Medulla oblongata (tissue), 1 donor: ENCODE results near the gene KIAA0825.

Experiments used
- DNase-seq: peaks from one replicate; pipeline ENCODE4 v3.0.0-alpha.2; 2015; ENCODE audit errors: extremely low spot score

Gene KIAA0825

GRCh38 chr5:94244921-94245320 lies 373.5 kb downstream of the KIAA0825 start:
- no peak for DNase-seq

GRCh38 chr5:94243612-94244011 lies 374.8 kb downstream of the KIAA0825 start:
- DNase-seq, result no peak

DNA sequence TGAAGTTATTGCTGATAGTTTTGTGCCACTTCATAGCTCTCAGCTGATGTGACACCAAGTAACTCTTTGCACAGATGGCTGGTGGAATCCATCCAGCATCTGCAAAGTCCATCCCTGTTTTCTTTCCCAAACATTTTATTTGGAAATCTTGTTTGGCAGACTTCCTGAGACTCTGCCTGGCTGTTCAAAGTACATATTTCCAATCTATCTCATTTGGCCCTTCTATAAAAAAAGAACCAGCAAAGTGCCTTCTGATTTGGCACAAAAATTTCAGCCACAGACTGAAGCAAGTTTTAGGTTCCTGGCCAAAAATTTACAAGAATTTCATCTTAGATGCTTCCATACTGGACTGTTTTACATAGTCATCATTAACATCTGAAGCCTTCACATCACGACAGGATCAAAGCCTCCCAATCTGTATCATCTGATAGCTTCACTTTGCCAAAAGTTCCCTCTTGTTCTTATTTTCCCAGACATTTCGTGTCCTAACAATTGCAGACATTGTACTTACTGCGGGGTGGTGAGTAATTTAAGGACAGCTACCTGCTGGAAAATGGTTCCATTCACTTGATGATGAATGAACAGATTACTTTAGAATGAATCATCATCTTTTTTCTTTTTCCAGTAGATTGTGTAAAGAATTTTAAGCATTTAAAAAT lies 377.3 kb downstream of the KIAA0825 start:
- DNase-seq, result no peak

- DNase-seq, result no peak
Measured at GRCh38 chr5:94240596-94240992, 377.8 kb downstream of the KIAA0825 start.

- no peak for DNase-seq
Measured at GRCh38 chr5:94240134-94240533, 378.3 kb downstream of the KIAA0825 start.

DNA sequence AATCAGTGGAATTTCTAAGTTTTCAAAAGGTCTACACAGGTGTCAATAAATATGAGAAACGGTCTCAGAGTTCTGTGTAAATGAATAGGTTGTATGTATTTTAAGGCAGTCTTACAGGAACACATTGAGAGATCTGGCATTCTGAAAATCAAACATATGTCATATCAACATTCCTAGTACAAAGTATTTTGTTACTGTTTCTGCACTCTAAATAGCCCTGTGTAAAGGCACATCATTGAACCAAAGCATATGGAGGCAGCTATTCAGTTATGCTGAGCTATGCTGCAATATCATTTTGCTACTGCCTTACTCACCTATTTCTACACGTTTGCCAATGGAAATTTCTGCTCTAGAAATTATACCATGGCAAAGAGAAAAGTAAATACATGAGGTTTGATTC lies 379.1 kb downstream of the KIAA0825 start:
- no peak for DNase-seq

- no peak for DNase-seq
Measured at GRCh38 chr5:94234987-94235386, 383.4 kb downstream of the KIAA0825 start.

- no peak for DNase-seq
Measured at GRCh38 chr5:94228791-94229190, 389.6 kb downstream of the KIAA0825 start.

DNA sequence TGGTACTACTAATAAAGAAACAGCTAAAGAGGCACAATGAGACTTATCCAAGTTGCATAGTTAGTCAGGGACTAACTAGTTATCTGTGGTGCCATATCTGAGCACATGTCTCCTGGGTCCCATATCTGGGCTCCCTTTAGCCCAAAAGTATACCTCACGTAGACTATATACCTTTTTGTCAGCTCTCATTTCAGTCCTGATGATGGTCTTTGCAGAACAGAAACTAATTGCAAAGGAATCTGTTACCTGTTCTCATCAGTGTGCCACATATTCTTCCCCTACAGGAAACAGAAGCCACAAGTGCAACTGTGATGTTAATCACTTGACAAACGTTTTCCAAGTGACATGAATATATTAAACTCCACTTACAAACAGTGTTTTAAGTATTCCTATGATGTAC lies 395.2 kb downstream of the KIAA0825 start:
- DNase-seq, result no peak

DNA sequence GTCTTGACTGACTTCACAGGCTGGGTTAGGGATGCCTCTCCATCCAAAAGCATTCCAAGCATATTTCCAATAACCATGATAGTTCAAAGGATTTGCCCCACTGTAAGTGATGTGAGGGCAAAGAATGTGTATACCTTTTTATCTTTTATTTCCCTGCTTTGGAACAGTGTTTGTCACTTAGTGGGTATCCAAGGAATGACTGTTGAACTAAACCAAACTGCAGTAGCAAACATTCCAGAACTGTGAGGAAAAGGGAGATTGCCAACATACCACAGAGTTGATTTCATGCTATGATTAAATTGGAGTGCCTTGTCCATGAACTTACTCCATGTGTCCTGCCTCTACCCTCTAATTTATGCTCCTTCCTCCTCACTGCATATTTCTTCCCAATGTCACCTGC lies 400.0 kb downstream of the KIAA0825 start:
- DNase-seq, result no peak

GRCh38 chr5:94217745-94218144 lies 400.7 kb downstream of the KIAA0825 start:
- no peak for DNase-seq

DNA sequence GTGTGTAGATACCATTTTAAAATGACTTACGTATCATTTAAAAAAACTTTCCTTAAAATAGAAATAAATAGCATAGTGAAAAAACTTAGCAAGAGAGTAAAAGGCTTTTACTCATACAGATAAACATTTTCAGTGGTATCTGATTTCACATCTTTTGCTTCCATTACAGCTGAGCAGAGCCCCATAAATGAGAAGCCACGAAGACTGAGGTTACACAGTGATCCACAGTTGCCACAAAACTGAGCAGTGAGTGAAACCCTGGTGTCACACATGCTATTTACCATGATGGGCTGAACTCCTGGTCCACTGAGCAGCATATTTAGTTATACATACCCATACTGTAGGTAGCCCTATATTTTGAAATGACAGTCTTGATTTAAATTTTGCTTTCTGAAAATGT lies 401.2 kb downstream of the KIAA0825 start:
- no peak for DNase-seq

GRCh38 chr5:94212476-94212875 lies 405.9 kb downstream of the KIAA0825 start:
- no peak for DNase-seq

- DNase-seq, result no peak
Measured at GRCh38 chr5:94209774-94210355, 408.5 kb downstream of the KIAA0825 start.

- no peak for DNase-seq
Measured at GRCh38 chr5:94209272-94209671, 409.1 kb downstream of the KIAA0825 start.

GRCh38 chr5:94199566-94199965 lies 418.8 kb downstream of the KIAA0825 start:
- no peak for DNase-seq

DNA sequence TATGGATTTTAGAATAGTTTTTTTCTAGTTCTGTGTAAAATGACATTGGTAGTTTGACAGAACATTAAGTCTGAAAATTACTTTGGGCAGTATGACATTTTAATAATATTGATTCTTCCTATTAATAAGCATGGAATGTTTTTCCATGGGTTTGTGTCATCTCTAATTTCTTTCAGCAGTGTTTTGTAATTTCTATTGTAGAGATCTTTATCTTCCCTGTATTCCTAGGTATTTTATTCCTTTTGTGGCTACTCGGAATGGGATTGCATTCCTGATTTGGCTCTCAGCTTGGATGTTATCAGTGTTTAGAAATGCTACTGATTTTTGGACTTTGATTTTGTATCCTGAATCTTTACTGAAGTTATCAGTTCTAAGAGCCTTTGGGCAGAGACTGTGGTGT lies 420.4 kb downstream of the KIAA0825 start:
- no peak for DNase-seq

DNA sequence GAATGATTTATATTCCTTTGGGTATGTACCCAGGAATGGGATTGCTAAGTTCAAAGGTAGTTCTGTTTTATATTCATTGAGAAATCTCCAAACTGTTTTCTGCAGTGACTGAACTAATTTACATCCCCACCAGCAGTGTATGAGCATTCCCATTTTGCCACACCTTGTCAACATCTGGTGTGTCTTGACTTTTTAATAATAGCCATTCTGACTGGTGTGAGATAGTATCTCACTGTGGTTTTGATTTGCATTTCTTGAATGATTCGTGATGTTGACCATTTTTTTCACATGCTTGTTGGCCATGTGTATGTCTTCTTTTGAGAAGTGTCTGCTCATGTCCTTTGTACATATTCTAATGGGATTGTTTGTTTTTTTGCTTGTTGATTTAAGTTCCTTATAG lies 421.5 kb downstream of the KIAA0825 start:
- no peak for DNase-seq

DNA sequence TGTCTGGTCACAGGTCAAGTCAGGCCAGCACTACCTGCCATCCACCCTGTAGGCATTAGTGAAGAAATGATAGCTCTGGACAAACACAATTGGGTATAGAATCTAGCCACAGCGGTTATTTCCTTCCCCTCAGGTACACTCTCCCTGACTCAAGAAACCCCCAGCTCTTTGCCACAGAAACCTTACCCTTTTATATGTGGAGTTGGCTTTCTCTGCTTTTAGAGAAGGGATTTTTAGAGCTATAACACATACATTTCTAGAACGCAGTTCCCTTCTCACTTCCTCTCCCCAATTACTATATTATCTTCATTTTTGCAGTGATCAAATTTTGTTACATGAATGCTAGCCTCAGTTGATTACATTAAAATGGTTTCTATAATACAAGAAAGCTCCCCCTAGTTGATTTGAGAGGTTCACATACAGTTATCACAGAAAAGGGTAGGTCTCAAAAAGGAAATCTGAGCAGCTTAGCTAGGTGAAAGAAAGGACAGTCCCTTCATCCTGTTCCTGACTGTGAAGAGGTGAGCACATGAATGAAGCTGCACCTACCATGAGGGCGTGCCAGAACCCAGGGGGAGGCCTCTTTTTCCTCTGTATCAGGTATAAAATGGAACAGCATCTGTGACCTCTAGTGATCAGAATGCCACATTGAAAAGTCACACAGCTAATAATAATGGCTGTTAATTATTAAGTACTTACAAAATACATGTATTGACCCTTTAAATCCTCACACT lies 425.6 kb downstream of the KIAA0825 start:
- no peak for DNase-seq

GRCh38 chr5:94191604-94192003 lies 426.8 kb downstream of the KIAA0825 start:
- DNase-seq, result no peak

GRCh38 chr5:94188725-94189124 lies 429.7 kb downstream of the KIAA0825 start:
- no peak for DNase-seq

DNA sequence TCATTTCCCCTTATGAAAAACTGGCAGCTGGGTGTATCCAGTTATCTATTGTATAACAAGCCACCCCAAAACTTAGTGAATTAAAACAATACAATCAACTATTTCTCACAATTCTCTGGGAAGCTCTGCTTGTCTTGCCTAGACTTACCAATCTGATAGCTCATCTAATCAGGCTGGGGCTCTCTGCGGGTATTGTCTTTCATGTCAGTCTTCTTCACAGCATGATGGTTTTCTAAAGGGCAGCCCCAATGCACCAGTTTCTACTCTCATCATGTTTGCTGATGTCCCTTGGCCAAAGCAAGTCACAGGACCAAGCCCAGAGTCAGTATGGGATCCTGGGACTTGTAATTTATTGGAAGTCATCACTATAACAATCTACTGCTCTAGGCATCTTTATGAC lies 433.5 kb downstream of the KIAA0825 start:
- DNase-seq, result no peak

GRCh38 chr5:94181895-94182294 lies 436.5 kb downstream of the KIAA0825 start:
- no peak for DNase-seq
